ENCODE measurements around the gene ZFYVE28. TPM values are rescaled to one million over a fixed set of nuclear protein-coding genes. Genes with fewer than 3 reads are reported as not detected.
A peak's percentile ranks its signal among the peaks of the same experiment; 100 is the strongest.

ZFYVE28 gene
- total RNA-seq, 1 donor from 2014 or later: 1.3 TPM

- Histone ChIP-seq H3K36me3 (ENCODE audit: control insufficient read depth, insufficient read depth, low read length) (no peaks in the 10 kb centered on the region), H3K27me3 (ENCODE audit: control insufficient read depth, insufficient read depth, low read length) (peaks cover 2% of the 10 kb centered on the region), H3K4me3 (ENCODE audit: low read depth, low read length) (no peak overlapping the region)
- no peak for TF ChIP-seq CTCF (IDR thresholded peaks at IDR 0.05; ENCODE audit: insufficient read depth, low read length, severe bottlenecking)
- FAIRE-seq (no peak), DNase-seq (ENCODE audit: low read depth) (no peak)
These were observed 22.9 kb downstream of the ZFYVE28 start for GRCh38 chr4:2395584-2395983.

GRCh38 chr4:2395038-2395437 lies 23.4 kb downstream of the ZFYVE28 start:
- no peak overlapping the region for H3K4me3 ChIP-seq (ENCODE audit: low read depth, low read length)
- FAIRE-seq (peak; percentile 83), DNase-seq (ENCODE audit: low read depth) (peak; percentile 11)
- no peaks in the 10 kb centered on the region for H3K36me3 ChIP-seq (ENCODE audit: control insufficient read depth, insufficient read depth, low read length)
- no peak for TF ChIP-seq CTCF (IDR thresholded peaks at IDR 0.05; ENCODE audit: insufficient read depth, low read length, severe bottlenecking)
- peaks cover 2% of the 10 kb centered on the region for H3K27me3 ChIP-seq (ENCODE audit: control insufficient read depth, insufficient read depth, low read length)

- peaks cover 2% of the 10 kb centered on the region for H3K27me3 ChIP-seq (ENCODE audit: control insufficient read depth, insufficient read depth, low read length)
- no peaks in the 10 kb centered on the region for H3K36me3 ChIP-seq (ENCODE audit: control insufficient read depth, insufficient read depth, low read length)
- H3K4me3 ChIP-seq (ENCODE audit: low read depth, low read length): no peak overlapping the region
- DNase-seq (ENCODE audit: low read depth): no peak
- TF ChIP-seq CTCF (IDR thresholded peaks at IDR 0.05; ENCODE audit: insufficient read depth, low read length, severe bottlenecking): no peak
- peak; percentile 64 for FAIRE-seq
These were observed 23.9 kb downstream of the ZFYVE28 start for GRCh38 chr4:2394528-2394927.

GRCh38 chr4:2393353-2394270 lies 24.8 kb downstream of the ZFYVE28 start:
- TF ChIP-seq CTCF (IDR thresholded peaks at IDR 0.05; ENCODE audit: insufficient read depth, low read length, severe bottlenecking): peak; percentile 9
- H3K27me3 ChIP-seq (ENCODE audit: control insufficient read depth, insufficient read depth, low read length): peaks cover 6% of the 10 kb centered on the region
- H3K36me3 ChIP-seq (ENCODE audit: control insufficient read depth, insufficient read depth, low read length): no peaks in the 10 kb centered on the region
- no peak overlapping the region for H3K4me3 ChIP-seq (ENCODE audit: low read depth, low read length)
- peak; percentile 11 for DNase-seq (ENCODE audit: low read depth)
- peak; percentile 32 for FAIRE-seq

- no peak for DNase-seq (ENCODE audit: low read depth)
- no peaks in the 10 kb centered on the region for H3K36me3 ChIP-seq (ENCODE audit: control insufficient read depth, insufficient read depth, low read length)
- no peak for FAIRE-seq
- peaks cover 9% of the 10 kb centered on the region for H3K27me3 ChIP-seq (ENCODE audit: control insufficient read depth, insufficient read depth, low read length)
- no peak for TF ChIP-seq CTCF (IDR thresholded peaks at IDR 0.05; ENCODE audit: insufficient read depth, low read length, severe bottlenecking)
- H3K4me3 ChIP-seq (ENCODE audit: low read depth, low read length): no peak overlapping the region
These were observed 27.5 kb downstream of the ZFYVE28 start for GRCh38 chr4:2390784-2391421.
